Epidermal melanocyte (primary cell): Measurements from ENCODE around the gene LZTR1.

Source experiments
- DNase-seq: peaks from one replicate; pipeline ENCODE4 v3.0.0; 2011; ENCODE audit warnings: low spot score; ENCODE audit not compliant: insufficient read length

LZTR1 gene

GRCh38 chr22:20949698-20950183, 32.4 kb upstream of the LZTR1 start:
- DNase-seq = no peak

GRCh38 chr22:20951151-20951931, 30.8 kb upstream of the LZTR1 start:
- DNase-seq = no peak

GRCh38 chr22:20951932-20952380, 30.1 kb upstream of the LZTR1 start:
- DNase-seq = no peak

GRCh38 chr22:20952544-20953341, 29.4 kb upstream of the LZTR1 start:
- no peak for DNase-seq

GRCh38 chr22:20953342-20953608, 28.8 kb upstream of the LZTR1 start:
- DNase-seq = no peak

- DNase-seq = no peak
Observed at GRCh38 chr22:20953668-20954500, 28.2 kb upstream of the LZTR1 start.

- DNase-seq = no peak
Observed at GRCh38 chr22:20955548-20955947, 26.5 kb upstream of the LZTR1 start.

GRCh38 chr22:20956258-20957101, 25.6 kb upstream of the LZTR1 start:
- DNase-seq = no peak

GRCh38 chr22:20957102-20957682, 24.9 kb upstream of the LZTR1 start:
- no peak for DNase-seq

GRCh38 chr22:20957683-20958431, 24.2 kb upstream of the LZTR1 start:
- no peak for DNase-seq

GRCh38 chr22:20959578-20960461, 22.3 kb upstream of the LZTR1 start:
- DNase-seq = no peak

GRCh38 chr22:20960609-20961008, 21.5 kb upstream of the LZTR1 start:
- no peak for DNase-seq

- no peak for DNase-seq
Observed at GRCh38 chr22:20962491-20962945, 19.6 kb upstream of the LZTR1 start.

- no peak for DNase-seq
Observed at GRCh38 chr22:20963201-20964052, 18.7 kb upstream of the LZTR1 start.

GRCh38 chr22:20964090-20964798, 17.9 kb upstream of the LZTR1 start:
- no peak for DNase-seq

GRCh38 chr22:20964799-20965103, 17.3 kb upstream of the LZTR1 start:
- no peak for DNase-seq
